Medulla oblongata (tissue), 1 donor: ENCODE results near the gene TRIM72.
"Not testable (repeated sequence)": the region's sequence is repeated elsewhere in the genome, so short reads cannot be mapped to it uniquely, and the experiment has no call there.

ENCODE experiments used
- DNase-seq: peaks from one replicate; pipeline ENCODE4 v3.0.0-alpha.2; 2015; ENCODE audit errors: extremely low spot score

The TRIM72 gene, protein sequence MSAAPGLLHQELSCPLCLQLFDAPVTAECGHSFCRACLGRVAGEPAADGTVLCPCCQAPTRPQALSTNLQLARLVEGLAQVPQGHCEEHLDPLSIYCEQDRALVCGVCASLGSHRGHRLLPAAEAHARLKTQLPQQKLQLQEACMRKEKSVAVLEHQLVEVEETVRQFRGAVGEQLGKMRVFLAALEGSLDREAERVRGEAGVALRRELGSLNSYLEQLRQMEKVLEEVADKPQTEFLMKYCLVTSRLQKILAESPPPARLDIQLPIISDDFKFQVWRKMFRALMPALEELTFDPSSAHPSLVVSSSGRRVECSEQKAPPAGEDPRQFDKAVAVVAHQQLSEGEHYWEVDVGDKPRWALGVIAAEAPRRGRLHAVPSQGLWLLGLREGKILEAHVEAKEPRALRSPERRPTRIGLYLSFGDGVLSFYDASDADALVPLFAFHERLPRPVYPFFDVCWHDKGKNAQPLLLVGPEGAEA

DNA sequence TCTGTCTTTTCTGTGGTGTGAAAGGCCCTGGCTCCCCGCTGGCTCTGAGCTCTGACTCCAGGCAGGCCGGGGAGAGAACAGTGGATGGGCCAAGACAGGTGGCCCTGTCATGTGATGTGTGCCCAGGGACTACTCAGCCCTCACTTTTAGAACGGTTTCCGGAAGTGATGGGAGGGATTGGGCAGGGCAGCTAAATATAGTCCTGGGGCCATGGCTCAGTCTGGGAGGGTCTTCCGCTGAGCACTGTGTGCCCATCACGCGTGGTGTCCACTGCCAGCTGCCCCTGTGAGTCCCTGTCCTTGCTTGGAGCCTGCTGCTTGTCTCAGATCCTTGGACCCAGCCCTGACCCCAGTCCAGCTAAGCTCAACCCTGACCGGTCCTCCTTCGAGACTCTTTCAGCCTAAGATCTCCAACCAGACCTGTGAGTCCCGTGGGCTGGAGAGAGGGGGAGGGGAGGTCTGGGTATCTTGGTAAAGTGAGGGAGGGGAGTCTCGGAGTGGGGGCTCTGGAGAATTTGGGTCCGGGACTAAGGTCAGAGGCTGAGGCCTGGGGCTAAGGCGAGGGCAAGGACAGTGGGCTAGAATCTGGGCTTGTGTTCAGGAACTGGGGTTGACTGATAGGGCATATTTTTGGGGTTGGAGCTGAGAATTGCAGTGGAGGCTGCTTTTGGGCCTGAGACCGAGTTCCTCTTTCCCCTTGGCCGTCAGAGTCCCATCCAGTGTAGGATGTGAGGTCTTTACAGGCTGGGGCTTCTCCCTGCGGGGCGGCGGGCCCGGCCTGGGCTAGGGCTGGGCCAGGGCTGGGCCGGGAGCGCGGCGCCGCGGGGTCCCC lies at the start of gene TRIM72:
Gene TRIM72 (plus strand): TSS at position 243 of the 831 bp plus-strand sequence. CDS start 620 bp downstream, outside the sequence.
- no peak for DNase-seq

GRCh38 chr16:31167315-31167714 lies 46.6 kb upstream of the TRIM72 start:
- DNase-seq = no peak

GRCh38 chr16:31168848-31169247 lies 45.1 kb upstream of the TRIM72 start:
- no peak for DNase-seq

DNA sequence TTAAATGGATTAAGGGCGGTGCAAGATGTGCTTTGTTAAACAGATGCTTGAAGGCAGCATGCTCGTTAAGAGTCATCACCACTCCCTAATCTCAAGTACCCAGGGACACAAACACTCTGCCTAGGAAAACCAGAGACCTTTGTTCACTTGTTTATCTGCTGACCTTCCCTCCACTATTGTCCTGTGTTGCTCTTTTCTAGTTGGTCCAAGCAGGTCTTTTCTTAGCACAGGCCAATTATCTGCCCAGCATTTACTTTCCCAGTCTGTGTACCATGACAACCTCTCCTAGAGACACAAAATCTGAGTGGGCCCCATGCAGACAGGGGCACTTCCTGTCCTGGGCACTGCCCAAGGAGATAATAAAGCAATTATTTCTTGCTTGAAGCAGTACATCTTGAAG lies 43.9 kb upstream of the TRIM72 start:
- DNase-seq = not testable (repeated sequence)

DNA sequence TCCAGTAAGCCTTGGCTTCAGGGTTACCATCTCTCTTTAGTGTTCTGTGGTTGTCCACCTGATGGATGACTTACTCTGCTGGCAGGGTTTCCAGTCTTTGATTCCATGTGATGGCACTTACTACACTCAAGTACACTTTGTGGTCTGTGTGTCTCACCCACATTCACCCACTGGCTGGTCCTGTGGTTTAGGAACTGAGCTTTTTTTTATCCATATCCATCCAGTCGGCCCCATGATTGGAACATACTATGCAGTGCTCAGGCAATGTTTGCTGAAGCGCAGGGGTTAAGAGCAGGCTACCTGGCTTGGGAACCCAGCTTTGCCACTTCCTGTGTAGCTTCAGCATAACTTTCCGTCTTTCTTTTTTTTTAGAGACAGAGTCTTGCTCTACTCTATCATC lies 36.8 kb upstream of the TRIM72 start:
- no peak for DNase-seq

DNA sequence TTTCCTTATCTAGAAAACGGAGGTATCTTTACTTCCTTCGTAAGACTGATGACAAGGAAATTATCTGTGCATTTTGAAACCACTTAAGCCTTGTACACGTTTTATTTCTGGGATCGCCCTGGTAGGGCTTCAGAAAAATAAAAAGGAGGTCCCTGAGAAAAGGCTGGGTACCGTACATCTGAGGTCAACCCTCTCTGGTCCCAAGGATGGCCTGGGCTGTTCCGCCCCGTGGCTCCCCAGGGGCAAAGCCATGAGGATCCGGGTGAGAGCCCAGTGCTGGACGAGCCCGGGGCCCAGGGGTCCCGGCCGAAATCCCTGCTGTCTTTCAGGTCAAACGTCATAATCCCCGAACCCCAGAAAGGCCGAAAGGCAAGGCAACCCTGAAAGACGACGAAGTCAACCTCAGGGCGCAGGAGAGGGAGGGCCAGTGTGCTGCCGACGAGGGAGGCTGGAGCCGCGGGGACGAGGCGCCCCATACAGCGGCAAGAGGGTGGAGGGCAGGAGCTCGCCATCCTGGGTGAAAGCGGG lies 34.6 kb upstream of the TRIM72 start:
- peak; percentile 14 for DNase-seq

DNA sequence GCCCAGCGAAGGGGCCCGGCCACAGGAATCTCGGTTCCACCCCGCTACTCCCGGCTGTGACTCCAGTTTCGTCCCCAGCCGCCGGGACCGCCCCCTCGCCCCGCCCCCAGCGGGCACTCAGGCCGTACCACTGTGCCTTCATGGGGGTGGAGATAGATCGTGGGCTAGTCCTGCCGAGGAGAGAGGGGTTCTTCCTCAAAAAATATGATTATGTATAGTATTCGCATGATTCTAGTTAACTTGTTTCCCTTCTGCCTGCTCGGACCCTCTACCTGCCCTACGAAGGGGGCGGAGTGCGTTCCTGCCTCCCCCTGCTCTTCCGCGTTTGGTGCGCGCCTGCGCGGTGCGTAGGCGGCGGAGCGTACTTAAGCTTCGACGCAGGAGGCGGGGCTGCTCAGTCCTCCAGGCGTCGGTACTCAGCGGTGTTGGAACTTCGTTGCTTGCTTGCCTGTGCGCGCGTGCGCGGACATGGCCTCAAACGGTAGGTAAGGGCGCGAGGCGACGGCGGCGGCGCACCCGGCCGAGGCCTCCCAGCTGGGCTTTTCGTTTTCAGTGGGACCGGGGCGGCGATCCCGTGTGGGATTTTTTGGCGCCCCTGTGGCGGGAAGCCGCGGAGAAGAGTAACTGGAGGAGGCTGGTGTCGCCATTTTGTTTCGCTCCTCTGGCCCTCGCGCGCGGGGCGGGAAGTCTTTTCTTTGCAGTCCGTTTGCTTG lies 34.0 kb upstream of the TRIM72 start, which contains the start of gene FUS:
Gene FUS (plus strand): TSS at position 393 of the 713 bp plus-strand sequence. CDS start 76 bp downstream, at position 469.
- DNase-seq = peak; percentile 96

- DNase-seq = peak; percentile 26
Measured at GRCh38 chr16:31181102-31181830, 32.7 kb upstream of the TRIM72 start.

DNA sequence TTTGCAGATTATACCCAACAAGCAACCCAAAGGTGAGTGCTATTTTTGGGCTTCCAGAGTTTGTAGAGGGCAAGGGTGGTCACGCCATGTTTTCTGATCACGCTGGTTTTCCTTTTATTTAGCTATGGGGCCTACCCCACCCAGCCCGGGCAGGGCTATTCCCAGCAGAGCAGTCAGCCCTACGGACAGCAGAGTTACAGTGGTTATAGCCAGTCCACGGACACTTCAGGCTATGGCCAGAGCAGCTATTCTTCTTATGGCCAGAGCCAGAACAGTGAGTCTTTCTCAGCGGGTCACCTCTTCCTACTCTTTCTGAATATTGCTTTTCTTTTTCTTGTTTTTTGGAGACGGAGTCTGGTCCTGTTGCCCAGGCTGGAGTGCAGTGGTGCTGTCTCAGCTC lies 31.5 kb upstream of the TRIM72 start:
- no peak for DNase-seq

DNA sequence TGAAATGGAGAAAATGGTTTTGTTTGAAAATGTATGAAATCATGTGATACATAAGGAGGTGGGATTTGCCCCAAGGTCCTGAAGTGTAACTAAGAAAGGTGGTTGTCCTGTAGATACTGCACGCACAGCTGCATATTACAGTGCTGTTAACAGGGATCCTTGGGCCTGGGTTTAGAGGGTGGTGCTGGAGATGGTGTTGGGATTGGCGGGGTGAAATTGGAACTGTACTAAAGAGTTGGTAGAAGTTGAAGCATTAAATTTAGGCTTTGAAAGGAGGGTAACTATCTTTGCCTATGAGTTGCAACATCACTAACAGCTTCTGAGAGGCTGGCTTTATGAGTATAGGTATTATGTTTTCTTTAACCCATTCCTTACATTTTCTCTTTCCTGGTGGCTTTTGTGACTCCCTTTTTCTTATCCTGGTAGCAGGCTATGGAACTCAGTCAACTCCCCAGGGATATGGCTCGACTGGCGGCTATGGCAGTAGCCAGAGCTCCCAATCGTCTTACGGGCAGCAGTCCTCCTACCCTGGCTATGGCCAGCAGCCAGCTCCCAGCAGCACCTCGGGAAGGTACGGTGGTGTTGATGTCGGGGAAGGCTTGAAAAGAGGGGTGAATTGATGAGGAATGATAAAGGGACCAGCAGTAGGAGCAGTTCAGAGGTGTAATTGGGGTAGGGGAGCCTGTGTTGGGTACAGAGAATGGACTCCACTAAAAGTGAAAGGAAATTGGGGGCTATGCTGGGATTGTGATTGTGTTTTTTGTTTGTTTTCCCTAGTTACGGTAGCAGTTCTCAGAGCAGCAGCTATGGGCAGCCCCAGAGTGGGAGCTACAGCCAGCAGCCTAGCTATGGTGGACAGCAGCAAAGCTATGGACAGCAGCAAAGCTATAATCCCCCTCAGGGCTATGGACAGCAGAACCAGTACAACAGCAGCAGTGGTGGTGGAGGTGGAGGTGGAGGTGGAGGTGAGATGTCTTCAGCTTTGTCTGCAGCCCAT lies 30.2 kb upstream of the TRIM72 start:
- no peak for DNase-seq

DNA sequence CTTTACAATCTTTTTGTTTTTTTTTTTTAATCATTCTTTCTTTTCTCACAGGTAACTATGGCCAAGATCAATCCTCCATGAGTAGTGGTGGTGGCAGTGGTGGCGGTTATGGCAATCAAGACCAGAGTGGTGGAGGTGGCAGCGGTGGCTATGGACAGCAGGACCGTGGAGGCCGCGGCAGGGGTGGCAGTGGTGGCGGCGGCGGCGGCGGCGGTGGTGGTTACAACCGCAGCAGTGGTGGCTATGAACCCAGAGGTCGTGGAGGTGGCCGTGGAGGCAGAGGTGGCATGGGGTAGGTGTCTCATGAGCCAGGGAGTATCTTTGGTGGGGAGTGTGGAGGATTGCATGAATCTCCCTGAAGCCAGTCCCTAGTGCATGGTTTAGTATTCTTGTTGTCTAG lies 29.0 kb upstream of the TRIM72 start:
- no peak for DNase-seq

DNA sequence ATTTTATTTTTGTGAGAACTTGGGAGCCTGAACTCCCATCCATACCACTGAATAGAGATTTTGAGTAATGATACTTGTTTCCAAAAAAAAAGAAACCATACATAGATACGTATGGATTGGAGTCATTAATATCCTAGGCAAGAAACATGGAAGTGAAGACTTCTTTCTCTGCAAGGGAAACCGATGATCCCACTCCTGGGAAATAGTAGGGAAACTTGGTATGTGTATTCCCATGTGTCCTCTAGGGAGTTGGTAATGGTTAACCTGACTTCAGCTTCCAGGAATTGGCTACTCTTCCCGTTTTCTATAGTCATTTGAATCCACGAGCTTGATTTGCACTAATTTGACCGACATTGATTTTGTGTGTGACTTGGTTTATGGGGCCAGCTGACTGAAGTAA lies 28.6 kb upstream of the TRIM72 start:
- no peak for DNase-seq

DNA sequence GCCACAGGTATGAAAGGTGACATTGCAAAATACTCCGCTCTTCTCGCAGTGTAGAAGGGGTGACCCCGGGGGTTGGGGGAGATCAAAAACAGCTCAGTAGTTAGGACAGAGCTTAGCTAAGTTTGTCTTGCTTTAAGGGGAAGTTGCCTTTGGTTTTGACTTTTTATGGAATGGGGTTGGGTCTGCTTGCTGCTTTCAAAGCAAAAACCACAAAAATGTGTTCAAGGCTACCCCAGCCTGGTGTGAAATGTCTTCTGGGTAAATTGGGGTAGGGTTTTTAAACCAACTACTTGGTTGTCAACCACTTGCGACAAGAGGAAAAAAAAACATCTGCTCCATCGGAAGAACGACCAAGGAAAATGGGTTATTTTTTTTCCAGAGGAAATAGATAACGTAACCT lies 27.7 kb upstream of the TRIM72 start:
- DNase-seq = peak; percentile 7

- no peak for DNase-seq
Measured at GRCh38 chr16:31186930-31187807, 26.8 kb upstream of the TRIM72 start.

DNA sequence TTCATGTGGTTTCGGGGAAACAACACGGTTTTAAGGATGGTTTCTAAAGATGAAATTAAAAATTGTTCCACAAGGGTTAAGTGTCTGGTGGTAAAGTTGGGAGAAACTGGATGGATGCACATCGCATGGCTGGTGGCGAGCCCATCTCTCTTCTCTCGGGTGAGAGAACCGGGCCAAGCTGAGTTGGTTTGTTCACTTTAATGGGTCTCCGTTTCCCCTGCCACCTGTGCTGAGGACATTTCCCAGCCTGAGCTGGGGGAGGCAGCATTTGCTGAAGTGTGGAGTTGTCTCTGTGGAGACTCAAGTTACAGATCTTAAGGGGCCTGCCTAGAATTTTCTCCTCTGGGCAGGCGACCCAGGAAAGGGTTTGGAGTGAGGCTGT lies 26.1 kb upstream of the TRIM72 start:
- DNase-seq = no peak

GRCh38 chr16:31188450-31189411 lies 25.2 kb upstream of the TRIM72 start:
- DNase-seq = no peak

DNA sequence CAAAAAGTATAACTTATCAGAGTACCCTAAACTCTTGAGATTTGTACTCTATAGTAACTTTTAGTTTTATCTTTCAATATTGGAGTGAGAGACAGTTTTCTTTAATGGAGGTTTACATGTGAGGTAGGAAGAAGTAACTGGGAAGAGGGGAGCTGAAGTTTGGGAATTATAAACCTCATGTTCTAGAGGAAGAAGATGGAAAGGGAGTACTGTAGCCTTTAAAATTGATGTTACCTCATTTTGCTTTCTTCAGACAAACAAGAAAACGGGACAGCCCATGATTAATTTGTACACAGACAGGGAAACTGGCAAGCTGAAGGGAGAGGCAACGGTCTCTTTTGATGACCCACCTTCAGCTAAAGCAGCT lies 24.5 kb upstream of the TRIM72 start:
- DNase-seq = no peak

DNA sequence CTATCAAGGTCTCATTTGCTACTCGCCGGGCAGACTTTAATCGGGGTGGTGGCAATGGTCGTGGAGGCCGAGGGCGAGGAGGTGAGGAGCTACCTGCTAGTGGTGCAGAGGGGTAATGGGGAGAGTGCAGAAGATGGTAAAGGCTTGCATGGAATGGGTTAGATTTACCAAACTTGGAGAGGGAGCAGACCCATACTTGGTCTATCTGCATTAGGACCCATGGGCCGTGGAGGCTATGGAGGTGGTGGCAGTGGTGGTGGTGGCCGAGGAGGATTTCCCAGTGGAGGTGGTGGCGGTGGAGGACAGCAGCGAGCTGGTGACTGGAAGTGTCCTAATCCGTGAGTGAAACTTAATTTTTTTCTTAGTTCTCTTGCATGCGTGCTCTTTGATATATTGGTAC lies 23.9 kb upstream of the TRIM72 start:
- no peak for DNase-seq
